Natural killer cell (primary cell): Measurements from ENCODE around the gene ZNF76. TPM values are rescaled to one million over a fixed set of nuclear protein-coding genes. Genes with fewer than 3 reads are reported as not detected.

ENCODE experiments used
- ATAC-seq, 3 donors: fragments of 150-1000 bp in 2 of 3; fragments of 200-7000 bp in 1 of 3; cut with Tn5 transposase; 1 replicate in 1 of 3; 2 replicates in 2 of 3; pipeline ENCODE4 v1.10.0; 2021; ENCODE audit warnings: mild to moderate bottlenecking in 2 of 3, moderate library complexity in 2 of 3
- DNase-seq, 2 donors: peaks; one replicate each; pipeline versions ENCODE4 v3.0.0 to v3.0.0-alpha.2; 2013 to 2021; ENCODE audit warnings: mixed read lengths in 1 of 2
- H3K27ac ChIP-seq: one replicate; pipeline ENCODE4 v1.5.1; 2013; ENCODE audit warnings: mild to moderate bottlenecking, low read length
- H3K27me3 ChIP-seq: one replicate; pipeline ENCODE4 v1.6.1; 2013; ENCODE audit warnings: low read length; ENCODE audit not compliant: control insufficient read depth, insufficient read depth
- H3K36me3 ChIP-seq: one replicate; pipeline ENCODE4 v1.6.1; 2013; ENCODE audit warnings: low read length; ENCODE audit not compliant: control insufficient read depth, insufficient read depth
- H3K4me1 ChIP-seq: one replicate; pipeline ENCODE4 v1.6.1; 2013; ENCODE audit warnings: low read length; ENCODE audit not compliant: control insufficient read depth, insufficient read depth
- H3K4me3 ChIP-seq: one replicate; pipeline ENCODE4 v1.5.1; 2013; ENCODE audit warnings: low read length
- H3K9me3 ChIP-seq: one replicate; pipeline ENCODE4 v1.6.1; 2013; ENCODE audit warnings: low read length; ENCODE audit not compliant: control insufficient read depth, insufficient read depth
- H3K27ac Mint-ChIP-seq, 2 donors: one replicate each; pipeline ENCODE4 v1.8.0; 2022; ENCODE audit warnings: mild to moderate bottlenecking in 2 of 2, mixed read lengths in 2 of 2, moderate library complexity in 1 of 2
- H3K27me3 Mint-ChIP-seq, 2 donors: one replicate each; pipeline ENCODE4 v1.8.0; 2022; ENCODE audit warnings: low read depth in 2 of 2, mixed read lengths in 2 of 2
- H3K36me3 Mint-ChIP-seq: one replicate; pipeline ENCODE4 v1.8.0; 2022; ENCODE audit warnings: mixed read lengths
- H3K4me1 Mint-ChIP-seq, 2 donors: one replicate each; pipeline ENCODE4 v1.8.0; 2022; ENCODE audit warnings: mixed read lengths in 2 of 2
- H3K4me3 Mint-ChIP-seq: one replicate; pipeline ENCODE4 v1.8.0; 2022; ENCODE audit warnings: mild to moderate bottlenecking, moderate library complexity, mixed read lengths
- H3K9me3 Mint-ChIP-seq, 2 donors: one replicate each; pipeline ENCODE4 v1.8.0; 2022; ENCODE audit warnings: mixed read lengths in 2 of 2
- CTCF ChIP-seq: fragments of 200-600 bp; IDR thresholded peaks from one replicate; pipeline ENCODE4 v1.8.0; 2022; ENCODE audit warnings: antibody characterized with exemption
- WGBS: methylation state at CpG from one replicate; pipeline ENCODE4 v1.1.7; 2013; ENCODE audit warnings: missing lambda C conversion rate; ENCODE audit not compliant: insufficient coverage; 5-methylcytosine and 5-hydroxymethylcytosine counted together
- intact Hi-C: fragments of 100-400 bp; cut with micrococcal nuclease; formaldehyde crosslinking; loops from one replicate; pipeline ENCODE4 v1.14.2; 2022
- total RNA-seq, 4 donors: library from RNA; stranded (reverse); fragments of 120-200 nt in 1 of 4; gene quantifications; one replicate each; pipeline versions ENCODE4 v1.2.3 to v1.2.4, GENCODE V29; 2013 to 2022

ZNF76 gene
- total RNA-seq, 3 donors from 2014 or later (not counting 1 experiment from before 2014, with no cell fraction given): 62.7 to 81.6 (median 64.6) TPM

DNA sequence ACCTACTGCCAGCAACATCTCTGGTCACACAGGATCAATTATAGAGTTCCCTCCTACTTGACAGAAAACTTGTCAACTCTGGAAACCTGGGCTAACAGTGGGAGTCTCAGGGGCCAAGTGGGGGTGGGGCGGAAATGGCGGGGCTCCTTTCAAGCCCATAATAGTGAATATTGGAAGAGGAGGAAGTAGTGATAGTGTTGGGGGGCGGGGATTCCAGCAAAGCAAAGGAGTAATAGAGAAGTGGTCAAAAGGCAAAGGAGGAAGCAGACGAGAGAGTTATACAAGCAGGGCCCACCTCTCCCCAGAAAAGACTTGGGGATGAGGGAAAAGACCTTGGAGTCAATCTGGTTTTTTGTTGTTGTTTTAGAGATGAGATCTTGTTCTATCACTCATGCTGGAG lies 40.1 kb downstream of the ZNF76 start:
- 12% methylated on average over 4 of the region's 4 CpGs for WGBS
- peak overlapping the region; percentile 97 to 98 for H3K27ac Mint-ChIP-seq
- Histone ChIP-seq H3K4me1 (peaks cover 72% of the 10 kb centered on the region), H3K9me3 (no peaks in the 10 kb centered on the region), H3K27ac (peak overlapping the region; percentile 97), H3K27me3 (no peaks in the 10 kb centered on the region), H3K36me3 (peaks cover 18% of the 10 kb centered on the region), H3K4me3 (peak overlapping the region; percentile 95)
- no peaks in the 10 kb centered on the region for H3K27me3 Mint-ChIP-seq
- peak overlapping the region; percentile 89 for H3K4me3 Mint-ChIP-seq
- H3K36me3 Mint-ChIP-seq: peaks cover 8% of the 10 kb centered on the region
- no peak for TF ChIP-seq CTCF
- no peaks in the 10 kb centered on the region for H3K9me3 Mint-ChIP-seq
- intact Hi-C loops: loop anchor here (2.0 to 5.0 kb wide), 3 partner anchors 13 to 438 kb away; partner anchors contain the start of genes ARMC12 and PPARD
- H3K4me1 Mint-ChIP-seq: peaks cover 53 to 69% of the 10 kb centered on the region in 2 donors
- DNase-seq (peak in 1 of 2 donors; percentile 46), ATAC-seq (no peak)

GRCh38 chr6:35300848-35301247 lies 41.3 kb downstream of the ZNF76 start:
- H3K27me3 Mint-ChIP-seq: no peaks in the 10 kb centered on the region
- TF ChIP-seq CTCF: no peak
- DNase-seq: peak in 1 of 2 donors; percentile 78

DNA sequence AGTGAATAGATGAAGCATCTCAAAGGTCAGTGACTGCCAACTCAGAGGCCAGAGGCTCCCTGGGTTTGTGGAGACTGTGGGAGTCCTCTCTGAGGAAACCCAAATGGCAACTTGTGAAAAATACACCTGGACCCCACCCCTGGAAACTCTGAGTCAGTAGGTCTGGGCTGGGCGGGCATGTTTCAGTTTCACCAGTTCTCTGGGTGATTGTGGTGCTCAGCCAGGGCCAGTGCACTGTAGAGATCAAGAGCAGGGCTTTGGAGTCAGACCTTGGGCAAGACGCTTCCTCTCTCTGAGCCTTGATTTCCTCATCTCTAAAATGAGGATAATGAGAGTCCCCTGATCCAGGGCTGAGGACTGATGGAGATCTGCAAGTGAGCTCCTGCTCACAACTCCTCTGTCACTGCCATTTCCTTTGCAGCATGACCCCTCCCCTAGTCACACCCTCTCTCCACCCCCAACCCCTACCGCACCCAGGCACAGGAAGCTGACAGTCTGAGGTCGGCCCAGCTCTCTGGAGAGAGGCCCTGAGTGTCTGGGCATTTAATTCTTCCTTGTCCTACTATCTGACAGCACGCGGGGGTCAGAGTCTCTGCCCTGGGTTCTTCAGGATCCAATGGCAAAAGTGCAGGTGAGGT lies 43.2 kb downstream of the ZNF76 start:
- DNase-seq (peak; percentile 76 to 91), ATAC-seq (peak; percentile 87 to 95 (median 94))
- Histone ChIP-seq H3K27me3 (no peaks in the 10 kb centered on the region), H3K4me3 (peak overlapping the region; percentile 38), H3K27ac (peak overlapping the region; percentile 97), H3K4me1 (peaks cover 77% of the 10 kb centered on the region), H3K36me3 (peaks cover 15% of the 10 kb centered on the region), H3K9me3 (no peaks in the 10 kb centered on the region)
- intact Hi-C loops: loop anchor here (1.0 to 2.0 kb wide), 2 partner anchors 8 to 42 kb away; no protein-coding TSS in a partner anchor
- Mint-ChIP-seq H3K4me1 (peaks cover 62 to 78% of the 10 kb centered on the region in 2 donors), H3K9me3 (no peaks in the 10 kb centered on the region), H3K27ac (peak overlapping the region; percentile 97 to 98), H3K4me3 (peak overlapping the region; percentile 89), H3K36me3 (peaks cover 8% of the 10 kb centered on the region), H3K27me3 (no peaks in the 10 kb centered on the region)
- 0% methylated on average over 6 of the region's 6 CpGs for WGBS
- TF ChIP-seq CTCF: no peak

More at GRCh38 chr6:35300848-35301247, 41.3 kb downstream of the ZNF76 start:
- peak overlapping the region; percentile 89 for H3K4me3 Mint-ChIP-seq
- Histone ChIP-seq H3K36me3 (peaks cover 13% of the 10 kb centered on the region), H3K9me3 (no peaks in the 10 kb centered on the region), H3K27me3 (no peaks in the 10 kb centered on the region), H3K4me3 (no peak overlapping the region), H3K4me1 (peaks cover 84% of the 10 kb centered on the region), H3K27ac (peak overlapping the region; percentile 97)
- ATAC-seq: peak in 2 of 3 donors; percentile 27 to 48
- no peaks in the 10 kb centered on the region for H3K9me3 Mint-ChIP-seq
- peaks cover 54 to 69% of the 10 kb centered on the region in 2 donors for H3K4me1 Mint-ChIP-seq
- peak overlapping the region; percentile 97 to 98 for H3K27ac Mint-ChIP-seq
- peaks cover 8% of the 10 kb centered on the region for H3K36me3 Mint-ChIP-seq
- intact Hi-C loops: no loop called here
